NCI-H69 (cell line): ENCODE data around the gene ZBTB16.

Experiments
- DNase-seq: peaks from one replicate; lab custom pipeline; 2025; lab: John Stamatoyannopoulos, UW

ZBTB16 gene

DNA sequence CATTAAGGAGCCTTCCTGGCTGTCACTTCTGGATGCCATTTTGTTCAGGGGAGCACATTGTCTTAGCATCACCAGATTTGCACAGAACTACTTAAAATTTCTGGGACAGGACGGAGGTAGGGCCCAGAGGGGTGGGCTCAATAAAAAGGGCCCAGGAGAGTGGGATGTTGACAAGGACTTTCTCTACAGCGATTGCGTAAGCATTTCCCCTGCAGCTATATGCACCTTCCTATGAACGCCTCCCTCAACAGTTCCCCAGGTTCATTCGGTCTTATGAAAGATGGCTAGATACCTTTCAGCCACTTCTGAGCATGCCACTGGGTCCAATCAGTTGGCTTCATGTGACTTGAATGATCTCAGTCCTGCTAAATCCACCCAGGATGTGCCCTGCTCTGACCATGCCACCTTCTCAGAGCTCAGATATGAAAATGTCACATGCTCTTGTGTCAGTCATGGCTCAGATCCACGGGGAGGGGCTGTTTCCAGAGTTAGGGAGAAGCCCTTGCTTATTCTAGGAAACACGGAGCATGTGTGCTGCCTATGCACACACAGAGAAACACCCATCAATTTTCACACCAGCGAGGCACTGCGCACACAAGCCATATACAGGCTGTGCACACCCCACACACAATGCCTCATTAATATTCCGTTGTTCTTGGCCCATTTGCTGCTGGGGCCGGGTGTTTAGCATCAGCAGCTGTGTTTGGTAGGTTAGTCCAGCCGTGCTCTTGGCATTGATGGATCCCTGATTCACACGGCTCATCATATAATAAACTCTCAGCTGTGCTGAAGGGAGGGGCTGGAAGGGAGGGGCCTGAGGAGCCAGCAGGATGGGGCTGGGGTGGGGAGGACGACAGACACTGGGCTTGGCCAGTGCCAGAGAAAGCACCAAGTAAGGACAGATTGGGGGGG, 184.2 kb downstream of the ZBTB16 start:
- peak; percentile 98 for DNase-seq

DNA sequence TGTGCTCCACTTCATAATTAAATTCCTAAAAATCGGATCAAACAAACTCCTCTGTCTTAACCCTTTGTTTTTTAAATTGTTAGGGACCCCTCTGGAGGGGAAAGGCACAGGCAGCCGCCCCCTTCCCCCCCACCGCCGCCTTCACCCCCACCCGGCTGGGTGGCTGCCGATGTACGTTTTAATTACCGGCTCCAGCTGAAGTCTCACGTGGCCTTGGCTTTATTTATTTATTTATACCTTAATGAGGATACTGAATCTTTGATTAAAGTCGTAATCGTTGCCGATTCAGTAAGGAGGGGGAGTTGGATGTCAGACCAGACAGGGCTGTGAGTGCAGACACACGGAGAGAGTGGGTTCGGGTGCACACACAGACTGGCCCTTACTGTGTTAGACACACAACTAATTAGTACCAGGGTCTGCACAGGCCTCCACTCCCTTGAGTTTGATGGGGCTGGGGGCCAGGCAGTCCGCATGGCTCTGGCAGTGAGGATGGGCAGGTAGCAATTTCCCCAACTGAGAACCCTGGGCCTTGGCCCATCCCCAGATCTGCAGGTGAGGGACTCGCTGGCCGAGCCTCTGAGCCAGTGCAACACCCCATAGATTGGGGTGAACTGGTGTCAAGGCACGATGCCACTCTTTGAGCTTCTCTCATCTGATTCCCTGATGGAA, 185.3 kb downstream of the ZBTB16 start:
- peak; percentile 76 for DNase-seq

DNA sequence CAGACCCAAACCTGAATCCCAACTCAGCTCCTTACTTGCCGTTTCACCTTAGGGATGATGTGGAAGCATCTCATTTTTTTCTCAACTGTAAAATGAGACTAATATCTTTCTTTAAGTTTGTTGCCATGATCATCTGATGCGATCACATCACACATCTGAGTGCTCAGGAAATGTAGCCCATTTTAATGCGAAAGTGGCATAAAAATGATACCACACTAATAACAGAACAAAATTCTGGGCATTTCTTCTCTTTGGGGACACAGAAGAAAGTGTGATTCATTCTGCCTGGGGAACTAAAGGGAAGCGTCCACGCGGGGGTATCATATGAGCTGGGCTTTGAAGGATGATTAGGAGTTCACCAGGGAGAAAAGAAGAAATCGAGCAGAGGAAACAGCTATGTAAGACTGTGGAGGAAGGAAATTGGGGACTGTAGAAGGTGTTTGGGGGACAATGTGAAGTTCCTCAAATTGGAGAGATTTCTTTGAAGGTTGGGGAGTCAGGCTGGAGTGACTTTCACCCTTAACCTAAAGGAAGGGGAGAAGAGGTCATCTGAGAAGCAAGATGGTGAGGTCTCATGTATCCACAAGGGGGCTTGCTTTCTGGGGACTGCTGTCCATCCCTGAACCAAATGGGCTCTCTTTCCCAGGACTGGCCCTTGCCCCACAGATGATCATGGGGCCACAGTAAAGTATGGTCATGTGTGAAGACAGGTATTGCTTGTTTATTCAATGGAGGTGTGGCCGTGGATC, 187.0 kb downstream of the ZBTB16 start:
- no peak for DNase-seq

DNA sequence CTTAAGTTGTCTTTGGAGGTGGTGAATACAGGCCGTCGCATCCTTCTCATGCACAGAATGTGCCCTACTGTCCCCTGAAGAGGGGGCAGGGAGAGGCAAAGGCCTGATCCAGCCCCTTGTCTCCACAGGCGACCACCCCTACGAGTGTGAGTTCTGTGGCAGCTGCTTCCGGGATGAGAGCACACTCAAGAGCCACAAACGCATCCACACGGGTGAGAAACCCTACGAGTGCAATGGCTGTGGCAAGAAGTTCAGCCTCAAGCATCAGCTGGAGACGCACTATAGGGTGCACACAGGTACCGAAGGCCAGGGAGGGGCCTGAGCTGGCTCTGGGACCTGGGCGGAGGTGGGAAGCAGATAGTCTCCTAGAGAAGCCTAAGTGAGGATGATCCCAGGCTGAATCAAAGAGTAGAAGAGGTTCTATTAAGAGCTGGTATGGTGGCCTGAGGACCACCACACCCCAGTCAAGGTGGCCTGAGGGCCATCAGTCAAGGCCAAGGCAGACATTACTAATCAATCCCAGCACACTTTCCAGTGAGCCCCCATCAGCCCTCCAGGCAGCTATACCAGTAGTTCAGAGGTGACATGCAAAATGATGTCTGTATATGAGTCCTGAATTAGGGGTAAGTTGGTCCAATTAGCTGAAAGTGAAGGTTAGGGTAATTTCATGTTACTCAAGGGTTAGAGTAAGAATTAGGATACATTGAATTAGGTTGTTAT, 187.7 kb downstream of the ZBTB16 start:
- DNase-seq, result no peak

DNA sequence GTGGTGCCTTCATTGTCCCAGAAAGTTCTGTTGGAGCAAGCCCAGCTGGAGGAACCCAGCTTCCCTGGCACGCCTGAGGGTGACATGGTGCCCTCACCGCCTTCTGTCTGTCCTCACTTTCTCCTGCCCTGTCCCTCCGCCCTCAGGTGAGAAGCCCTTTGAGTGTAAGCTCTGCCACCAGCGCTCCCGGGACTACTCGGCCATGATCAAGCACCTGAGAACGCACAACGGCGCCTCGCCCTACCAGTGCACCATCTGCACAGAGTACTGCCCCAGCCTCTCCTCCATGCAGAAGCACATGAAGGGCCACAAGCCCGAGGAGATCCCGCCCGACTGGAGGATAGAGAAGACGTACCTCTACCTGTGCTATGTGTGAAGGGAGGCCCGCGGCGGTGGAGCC, 190.7 kb downstream of the ZBTB16 start:
- DNase-seq, result no peak

DNA sequence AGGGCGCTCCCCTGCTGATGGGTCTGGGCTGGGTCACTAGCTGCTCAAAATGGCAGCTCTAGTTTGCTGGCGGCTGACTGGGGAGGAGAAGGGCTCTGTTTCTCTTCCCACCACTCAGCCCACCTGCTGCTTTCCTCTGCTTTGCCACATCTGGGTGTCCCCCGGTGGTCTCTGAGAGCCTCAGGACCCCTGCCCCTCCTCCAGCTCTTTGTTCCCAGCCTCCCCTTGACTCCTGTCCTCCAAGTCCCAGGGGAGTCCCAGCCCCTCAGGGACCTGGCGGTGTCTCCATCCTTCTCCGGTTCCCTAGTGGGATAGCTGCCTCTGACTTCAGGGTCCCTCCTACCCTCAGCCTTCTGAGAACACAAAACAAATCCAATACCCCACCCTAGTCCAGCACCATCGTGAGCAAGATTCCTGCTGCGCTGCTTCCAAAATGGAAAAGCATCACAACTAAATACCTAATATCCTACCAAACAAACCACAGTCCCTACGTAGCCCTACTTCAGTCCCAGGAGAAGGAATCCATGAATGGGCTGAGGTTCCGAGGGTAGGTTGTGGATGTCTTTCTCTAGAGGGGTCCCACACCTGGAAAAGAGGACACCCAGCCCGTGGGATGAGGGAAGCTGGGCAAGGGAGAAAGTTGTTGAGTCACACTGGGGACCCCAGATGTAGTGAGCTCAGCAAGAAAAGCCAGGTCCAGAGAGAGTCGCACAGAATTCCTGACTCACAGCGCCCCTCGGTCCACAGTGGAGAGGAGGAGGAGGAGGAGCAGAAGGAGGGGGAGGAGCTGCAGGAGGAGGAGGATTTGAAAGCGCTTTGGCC, 191.7 kb downstream of the ZBTB16 start:
- DNase-seq, result no peak

DNA sequence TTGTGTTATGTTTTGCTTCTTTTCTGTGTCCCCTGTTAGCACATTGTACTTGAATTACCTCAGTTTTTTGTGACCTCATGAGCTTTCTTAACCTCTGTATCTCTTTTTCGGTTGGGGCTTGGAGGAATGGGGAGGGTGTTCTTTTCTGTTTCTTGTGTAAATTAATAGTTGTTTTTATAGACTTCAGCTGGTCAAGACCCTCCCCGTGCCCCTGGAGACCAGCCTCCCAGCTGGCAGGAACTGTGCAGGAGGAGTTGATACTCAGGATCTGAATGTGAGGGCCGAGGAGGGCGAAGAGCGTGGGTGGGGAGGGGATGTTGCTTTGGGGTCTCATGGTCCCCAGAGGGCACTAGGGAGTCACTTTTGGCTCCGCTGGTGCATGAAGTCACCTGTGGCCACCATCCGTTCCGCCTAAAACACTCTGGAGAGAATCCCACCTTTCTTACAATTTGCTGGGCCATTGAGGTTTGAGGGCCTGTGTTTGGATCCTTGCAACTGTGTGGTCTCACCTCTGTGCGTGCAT, 192.4 kb downstream of the ZBTB16 start:
- DNase-seq, result no peak

DNA sequence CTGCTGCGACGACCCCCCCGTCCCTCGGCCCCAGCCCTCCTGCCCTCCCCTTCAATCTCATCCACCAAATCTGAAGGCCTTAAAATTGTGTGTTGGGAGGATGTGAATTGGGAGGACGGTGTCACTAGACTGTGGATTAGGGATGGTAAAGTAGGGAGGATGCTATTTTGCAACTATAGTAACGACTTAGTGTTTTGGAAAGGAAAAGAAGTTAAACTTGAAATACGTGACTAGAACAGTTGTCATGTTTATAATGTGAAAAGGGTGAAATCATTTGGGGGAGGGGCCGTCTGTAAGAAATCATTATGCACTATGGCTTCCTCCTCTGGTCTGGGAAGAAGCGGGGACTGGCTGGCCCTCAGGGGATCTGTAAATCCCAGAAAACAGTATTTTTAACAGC, 193.3 kb downstream of the ZBTB16 start:
- DNase-seq, result no peak

DNA sequence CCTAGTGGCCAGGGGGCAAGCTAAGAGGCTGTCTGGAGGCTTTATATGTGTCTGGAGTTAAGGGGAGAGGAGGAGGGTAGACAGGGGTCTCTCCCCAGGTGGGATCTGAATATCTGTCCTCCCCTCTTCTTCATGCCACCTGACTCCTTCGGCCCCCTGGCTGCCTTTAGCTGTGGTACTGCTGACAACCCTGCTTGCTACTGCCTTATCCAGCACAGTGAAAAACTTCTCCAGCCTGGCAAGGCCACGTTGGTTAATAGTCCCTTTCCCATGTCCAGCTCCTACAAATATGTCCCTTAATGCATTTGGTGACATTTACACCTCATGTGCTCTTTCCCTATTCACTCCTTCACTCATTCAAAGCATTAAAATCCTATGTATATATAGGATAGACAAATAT, 194.3 kb downstream of the ZBTB16 start:
- DNase-seq, result no peak

DNA sequence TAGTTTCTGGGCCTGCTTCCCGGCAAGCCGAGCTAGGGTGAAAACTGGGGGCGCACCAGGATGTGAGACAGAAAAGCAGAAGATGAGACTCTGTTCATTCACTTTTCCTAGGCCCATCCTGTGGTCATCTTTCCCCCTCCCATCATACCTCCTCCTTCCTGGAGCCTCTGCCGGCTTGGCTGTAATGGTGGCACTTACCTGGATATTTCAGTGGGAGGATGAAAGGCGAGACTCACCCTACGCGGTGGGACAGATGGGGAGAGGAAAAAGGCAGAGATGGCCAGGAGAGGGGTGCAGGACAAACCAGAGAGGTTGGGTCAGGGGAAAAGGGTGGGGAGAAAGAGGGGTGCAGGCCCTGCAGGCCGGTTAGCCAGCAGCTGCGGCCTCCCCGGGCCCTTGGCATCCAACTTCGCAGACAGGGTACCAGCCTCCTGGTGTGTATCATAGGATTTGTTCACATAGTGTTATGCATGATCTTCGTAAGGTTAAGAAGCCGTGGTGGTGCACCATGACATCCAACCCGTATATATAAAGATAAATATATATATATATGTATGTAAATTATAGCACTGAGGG, 195.1 kb downstream of the ZBTB16 start:
- no peak for DNase-seq

DNA sequence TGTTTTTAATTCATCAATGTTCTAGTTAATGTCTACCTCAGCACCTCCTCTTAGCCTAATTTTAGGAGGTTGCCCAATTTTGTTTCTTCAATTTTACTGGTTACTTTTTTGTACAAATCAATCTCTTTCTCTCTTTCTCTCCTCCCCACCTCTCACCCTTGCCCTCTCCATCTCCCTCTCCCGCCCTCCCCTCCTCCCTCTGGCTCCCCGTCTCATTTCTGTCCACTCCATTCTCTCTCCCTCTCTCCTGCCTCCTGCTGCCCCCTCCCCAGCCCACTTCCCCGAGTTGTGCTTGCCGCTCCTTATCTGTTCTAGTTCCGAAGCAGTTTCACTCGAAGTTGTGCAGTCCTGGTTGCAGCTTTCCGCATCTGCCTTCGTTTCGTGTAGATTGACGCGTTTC, 195.8 kb downstream of the ZBTB16 start:
- no peak for DNase-seq

DNA sequence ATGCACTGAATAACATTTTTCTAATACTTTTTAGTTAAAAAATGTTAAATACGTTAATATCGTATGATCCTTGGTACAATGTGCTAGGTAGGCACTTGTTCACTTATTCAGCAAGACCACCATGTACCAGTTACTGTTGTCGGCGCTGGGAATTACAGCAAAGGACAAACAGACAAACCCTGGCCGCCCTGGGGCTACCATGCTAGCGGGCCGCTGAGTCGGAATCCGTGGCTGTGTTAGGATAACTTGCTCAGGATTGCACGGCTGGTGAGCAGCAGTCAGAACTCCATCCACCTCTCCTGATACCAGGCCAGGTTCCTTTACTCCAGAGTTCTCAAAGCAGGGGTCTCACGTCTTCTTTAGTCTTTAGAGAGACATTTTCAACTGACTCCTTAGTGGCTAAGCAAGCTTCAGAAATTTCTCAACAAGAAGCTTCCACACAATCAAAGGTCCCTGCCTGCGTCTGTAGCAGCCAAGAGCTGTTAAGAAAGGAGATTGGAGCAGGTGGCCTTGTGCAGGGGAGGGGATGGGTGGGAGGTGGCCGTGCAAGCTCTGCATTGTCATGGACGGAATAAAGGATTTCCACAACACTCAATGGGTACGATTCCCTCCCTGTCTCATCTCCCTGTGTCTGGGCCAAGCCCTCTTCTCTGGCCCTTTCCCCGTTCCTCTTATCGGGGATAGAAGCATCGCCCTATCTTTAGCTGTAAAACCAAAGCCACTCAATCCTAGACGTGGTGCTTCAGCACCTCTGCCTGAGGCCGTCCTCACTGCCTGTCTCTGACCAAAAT, 196.9 kb downstream of the ZBTB16 start:
- peak; percentile 47 for DNase-seq

DNA sequence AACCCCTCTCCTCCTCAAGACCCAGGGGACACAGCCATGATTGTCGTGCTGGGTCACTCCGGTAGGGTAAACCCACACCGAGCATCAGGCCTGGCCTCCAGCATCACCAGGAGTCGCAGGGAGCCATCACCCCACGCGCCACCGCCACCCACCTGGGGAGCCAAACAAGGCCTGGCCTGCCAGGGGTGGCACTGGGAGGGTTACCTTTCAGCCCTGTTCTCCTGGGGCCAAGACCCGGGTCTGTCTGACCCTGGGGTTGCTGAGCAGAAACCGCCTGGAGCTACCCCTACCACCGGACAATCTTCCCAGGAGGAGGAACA, 197.4 kb downstream of the ZBTB16 start:
- peak; percentile 47 for DNase-seq

DNA sequence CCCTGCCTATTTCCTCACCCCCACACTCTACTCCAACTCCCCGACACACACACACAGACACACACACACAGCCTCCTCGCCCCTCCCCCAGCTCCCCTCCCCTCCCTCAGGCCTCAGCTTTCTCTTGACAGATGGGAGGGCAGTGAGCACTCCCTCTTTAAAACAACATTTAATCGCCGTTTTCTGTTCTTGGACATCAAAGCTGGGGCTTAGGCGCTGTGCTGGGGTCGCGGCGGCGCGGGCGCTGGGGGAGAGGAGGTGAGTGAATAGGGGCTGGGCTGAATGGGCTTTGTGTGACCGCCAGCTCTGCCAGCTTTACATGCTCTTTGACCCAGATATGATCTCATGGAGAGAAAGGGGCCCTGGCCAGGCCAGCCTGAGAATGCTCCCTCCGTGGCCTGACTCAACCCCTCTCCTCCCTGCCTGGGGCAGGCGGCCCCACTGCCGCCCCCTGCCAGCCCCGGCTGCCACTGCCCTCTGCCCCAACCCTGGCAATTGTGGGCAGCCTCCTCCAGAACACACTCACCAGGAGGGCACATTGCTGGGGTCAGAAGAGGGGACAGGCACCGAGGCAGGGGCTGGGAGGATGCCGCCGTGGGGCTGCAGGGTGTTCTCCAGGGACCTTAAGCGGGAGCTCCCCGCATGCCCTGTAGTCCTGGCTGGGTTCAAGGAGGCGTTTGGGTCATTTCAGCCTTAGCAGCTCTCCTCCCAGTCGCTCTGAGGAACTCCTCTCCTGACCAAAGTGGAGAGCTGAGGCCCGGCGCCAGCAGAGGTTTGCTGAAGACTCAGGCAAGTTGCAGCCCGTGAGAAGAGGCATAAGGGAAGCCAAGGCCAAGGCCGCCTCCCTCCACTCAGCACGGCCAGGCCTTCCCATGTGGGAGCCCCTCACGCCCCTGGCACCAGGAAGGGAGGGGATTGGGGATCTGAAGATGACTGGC, 198.4 kb downstream of the ZBTB16 start:
- DNase-seq, result peak; percentile 91

DNA sequence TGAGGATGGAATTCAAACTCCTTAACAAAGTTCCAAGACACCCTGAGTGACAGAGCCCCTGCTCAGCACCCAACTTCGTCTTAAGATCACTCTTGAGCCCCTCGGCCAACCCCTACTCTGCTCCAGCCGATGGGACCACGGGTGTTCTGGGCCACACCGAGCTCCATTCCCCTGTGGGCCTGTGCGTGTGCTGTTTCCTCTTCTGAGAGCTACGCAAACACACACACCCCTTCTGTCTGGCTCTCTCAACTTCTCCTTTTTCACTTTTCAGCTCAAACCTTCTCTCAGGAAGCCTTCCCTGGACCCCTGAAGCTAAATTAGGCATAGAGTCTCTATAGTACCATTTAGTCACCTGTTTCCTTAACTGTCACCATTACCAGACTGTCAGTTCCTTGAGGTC, 199.2 kb downstream of the ZBTB16 start:
- no peak for DNase-seq

DNA sequence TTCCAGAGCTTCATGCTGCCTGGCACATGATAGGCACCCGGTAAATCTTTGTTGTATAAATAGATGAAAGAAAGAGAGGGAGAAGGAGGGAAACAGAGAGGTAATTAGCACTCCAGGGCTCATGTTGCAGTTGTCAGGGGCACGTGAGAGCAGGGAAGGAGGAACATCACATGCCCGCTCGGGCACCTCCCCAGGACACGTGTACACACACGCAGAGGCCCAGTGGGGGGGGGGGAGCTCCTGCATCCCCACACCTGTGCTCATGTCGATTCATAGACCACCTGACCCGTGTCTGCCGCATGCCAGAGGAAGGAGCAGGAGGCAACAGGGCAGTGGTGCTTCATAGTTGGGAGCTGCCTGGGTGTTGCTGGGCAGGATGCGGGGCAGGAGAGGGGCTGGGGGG, 199.6 kb downstream of the ZBTB16 start:
- peak; percentile 98 for DNase-seq

DNA sequence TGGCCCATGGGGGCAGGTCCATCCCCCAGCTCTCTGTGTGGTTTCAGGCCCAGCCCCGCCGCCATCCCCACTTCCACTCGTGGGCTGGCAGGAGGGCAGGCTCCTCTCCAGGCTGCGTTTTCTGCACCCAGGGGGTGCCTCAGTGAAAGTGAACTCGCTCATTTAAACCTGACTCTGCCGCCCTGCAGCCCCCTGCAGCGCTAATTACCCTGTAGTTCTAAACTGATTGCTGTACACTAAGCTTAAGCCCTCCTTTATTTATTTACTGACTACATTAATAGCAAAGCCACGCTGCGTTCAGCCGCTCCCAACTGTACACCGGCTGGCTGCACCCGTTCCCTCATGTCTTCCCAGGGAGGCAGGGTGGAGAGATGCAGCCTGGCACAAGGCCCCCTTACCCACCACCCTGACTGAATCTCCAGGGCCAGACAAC, 200.1 kb downstream of the ZBTB16 start:
- peak; percentile 99 for DNase-seq

DNA sequence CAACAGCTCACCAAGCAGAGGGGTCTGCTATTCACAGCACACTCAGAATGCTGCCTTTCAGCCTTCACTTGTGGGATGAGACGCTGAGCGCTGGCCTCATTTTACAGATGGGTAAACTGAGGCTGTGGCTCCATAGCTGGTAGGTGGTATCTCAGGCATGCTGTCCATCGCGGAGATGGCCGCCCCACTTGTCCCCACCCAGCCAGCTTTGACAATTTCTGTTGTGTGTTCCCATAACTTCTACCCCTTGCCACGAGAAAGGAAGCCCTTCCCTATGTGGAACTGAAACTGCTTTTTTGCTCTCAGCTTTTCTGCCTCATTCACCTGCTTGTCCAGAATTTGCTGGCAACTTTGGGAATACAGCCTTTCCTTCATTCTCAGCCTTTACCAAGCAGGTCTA, 200.6 kb downstream of the ZBTB16 start:
- peak; percentile 67 for DNase-seq

DNA sequence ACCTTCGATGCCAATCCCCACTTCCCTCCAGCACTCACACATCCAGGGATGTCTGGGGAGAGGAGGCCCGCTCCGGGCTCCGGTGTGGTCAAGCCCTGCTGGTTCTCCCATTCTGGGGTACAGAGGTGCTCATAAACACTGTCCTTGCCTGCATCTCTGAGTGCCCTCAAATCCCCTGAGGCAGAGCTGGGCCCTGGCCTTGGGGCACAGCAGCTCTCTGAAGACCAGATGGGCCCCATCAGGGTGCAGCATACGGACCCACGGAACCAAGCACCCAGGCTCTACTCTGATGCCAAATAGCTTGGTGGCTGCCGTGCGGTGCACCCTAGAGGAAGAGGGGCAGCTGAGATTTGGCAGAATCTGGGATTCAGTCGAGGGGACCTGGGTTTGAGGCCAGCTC, 201.0 kb downstream of the ZBTB16 start:
- DNase-seq, result peak; percentile 67
